ENCODE results near the gene CLSTN2. TPM values are rescaled to one million over a fixed set of nuclear protein-coding genes. Genes with fewer than 3 reads are reported as not detected.

CLSTN2 gene
- total RNA-seq, 1 donor = not detected

- Histone ChIP-seq H3K9me3 (ENCODE audit: low read depth, low read length) (no peaks in the 10 kb centered on the region), H3K4me3 (ENCODE audit: low read length) (no peak overlapping the region), H3K27me3 (ENCODE audit: insufficient read depth, low read length) (no peaks in the 10 kb centered on the region), H3K4me1 (ENCODE audit: insufficient read depth, low read length) (no peaks in the 10 kb centered on the region)
Observed at GRCh38 chr3:140365872-140366697, 431.1 kb downstream of the CLSTN2 start.

DNA sequence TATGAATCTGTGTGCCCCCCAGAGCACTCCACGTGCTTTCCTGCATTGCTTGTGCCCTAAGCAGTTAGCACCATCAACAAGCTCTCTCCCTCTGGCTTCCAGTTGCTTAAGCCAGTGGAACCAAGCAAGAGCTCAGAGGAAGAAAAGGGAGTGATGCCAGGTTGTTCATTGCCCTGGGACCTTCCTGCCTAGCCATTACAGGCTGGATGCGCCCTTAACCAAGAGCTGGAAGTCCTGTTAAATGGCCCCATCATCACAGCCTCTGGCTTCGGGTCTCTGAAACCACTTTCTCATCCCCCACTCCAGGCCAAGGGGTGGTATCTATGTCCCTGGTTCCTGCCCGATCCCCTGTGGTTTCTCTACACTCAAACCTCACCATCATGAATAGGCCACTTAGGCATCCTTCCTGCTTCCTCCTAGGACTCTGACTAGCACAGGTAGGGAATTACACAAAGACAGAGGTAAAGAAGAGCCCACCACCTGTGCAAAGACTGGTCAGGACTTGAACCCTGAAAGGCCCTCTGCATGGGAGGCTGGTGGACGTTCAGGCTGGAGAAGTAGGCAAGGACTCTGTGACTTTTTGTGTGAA, 433.3 kb downstream of the CLSTN2 start:
- no peaks in the 10 kb centered on the region for H3K9me3 ChIP-seq (ENCODE audit: low read depth, low read length)
- H3K4me3 ChIP-seq (ENCODE audit: low read length) = no peak overlapping the region
- H3K27me3 ChIP-seq (ENCODE audit: insufficient read depth, low read length) = no peaks in the 10 kb centered on the region
- H3K4me1 ChIP-seq (ENCODE audit: insufficient read depth, low read length) = no peaks in the 10 kb centered on the region

- Histone ChIP-seq H3K9me3 (ENCODE audit: low read depth, low read length) (no peaks in the 10 kb centered on the region), H3K27me3 (ENCODE audit: insufficient read depth, low read length) (no peaks in the 10 kb centered on the region), H3K4me3 (ENCODE audit: low read length) (no peak overlapping the region), H3K4me1 (ENCODE audit: insufficient read depth, low read length) (no peaks in the 10 kb centered on the region)
Observed at GRCh38 chr3:140370686-140371085, 435.7 kb downstream of the CLSTN2 start.

GRCh38 chr3:140373234-140373633, 438.2 kb downstream of the CLSTN2 start:
- no peaks in the 10 kb centered on the region for H3K9me3 ChIP-seq (ENCODE audit: low read depth, low read length)

GRCh38 chr3:140375002-140375401, 440.0 kb downstream of the CLSTN2 start:
- Histone ChIP-seq H3K4me3 (ENCODE audit: low read length) (no peak overlapping the region), H3K4me1 (ENCODE audit: insufficient read depth, low read length) (no peaks in the 10 kb centered on the region), H3K9me3 (ENCODE audit: low read depth, low read length) (no peaks in the 10 kb centered on the region), H3K27me3 (ENCODE audit: insufficient read depth, low read length) (no peaks in the 10 kb centered on the region)

More at GRCh38 chr3:140373234-140373633, 438.2 kb downstream of the CLSTN2 start:
- H3K27me3 ChIP-seq (ENCODE audit: insufficient read depth, low read length) = no peaks in the 10 kb centered on the region
- no peaks in the 10 kb centered on the region for H3K4me1 ChIP-seq (ENCODE audit: insufficient read depth, low read length)
- no peak overlapping the region for H3K4me3 ChIP-seq (ENCODE audit: low read length)

- Histone ChIP-seq H3K9me3 (ENCODE audit: low read depth, low read length) (no peaks in the 10 kb centered on the region), H3K27me3 (ENCODE audit: insufficient read depth, low read length) (no peaks in the 10 kb centered on the region), H3K4me3 (ENCODE audit: low read length) (no peak overlapping the region), H3K4me1 (ENCODE audit: insufficient read depth, low read length) (no peaks in the 10 kb centered on the region)
Observed at GRCh38 chr3:140376136-140376889, 441.3 kb downstream of the CLSTN2 start.

- no peak overlapping the region for H3K4me3 ChIP-seq (ENCODE audit: low read length)
- no peaks in the 10 kb centered on the region for H3K4me1 ChIP-seq (ENCODE audit: insufficient read depth, low read length)
- H3K27me3 ChIP-seq (ENCODE audit: insufficient read depth, low read length) = no peaks in the 10 kb centered on the region
- no peaks in the 10 kb centered on the region for H3K9me3 ChIP-seq (ENCODE audit: low read depth, low read length)
Observed at GRCh38 chr3:140377644-140378043, 442.7 kb downstream of the CLSTN2 start.

- no peaks in the 10 kb centered on the region for H3K4me1 ChIP-seq (ENCODE audit: insufficient read depth, low read length)
- H3K4me3 ChIP-seq (ENCODE audit: low read length) = no peak overlapping the region
- no peaks in the 10 kb centered on the region for H3K9me3 ChIP-seq (ENCODE audit: low read depth, low read length)
- H3K27me3 ChIP-seq (ENCODE audit: insufficient read depth, low read length) = no peaks in the 10 kb centered on the region
Observed at GRCh38 chr3:140378571-140379340, 443.8 kb downstream of the CLSTN2 start.

- no peaks in the 10 kb centered on the region for H3K9me3 ChIP-seq (ENCODE audit: low read depth, low read length)
- no peaks in the 10 kb centered on the region for H3K27me3 ChIP-seq (ENCODE audit: insufficient read depth, low read length)
- no peaks in the 10 kb centered on the region for H3K4me1 ChIP-seq (ENCODE audit: insufficient read depth, low read length)
- H3K4me3 ChIP-seq (ENCODE audit: low read length) = no peak overlapping the region
Observed at GRCh38 chr3:140384028-140384771, 449.2 kb downstream of the CLSTN2 start.

DNA sequence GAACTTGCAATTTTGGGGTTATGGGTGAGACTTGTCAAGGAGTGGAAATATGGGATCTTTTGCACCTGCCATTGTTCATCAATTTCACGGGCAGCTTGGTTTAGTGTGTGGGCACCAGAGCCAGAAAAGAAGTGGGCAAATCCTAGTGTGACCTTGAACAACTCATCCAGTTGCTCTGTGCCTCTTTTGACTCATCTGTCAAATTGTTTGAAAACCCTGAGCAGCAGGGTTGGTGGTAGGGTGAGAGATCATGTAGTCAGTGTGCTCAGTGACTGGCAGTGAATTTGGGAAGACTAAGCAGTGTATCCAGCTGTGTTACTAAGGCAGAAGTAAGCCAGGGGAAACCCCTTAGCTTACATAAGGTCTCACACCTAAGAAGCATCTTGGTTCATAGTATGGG, 449.9 kb downstream of the CLSTN2 start:
- H3K9me3 ChIP-seq (ENCODE audit: low read depth, low read length) = no peaks in the 10 kb centered on the region
- no peak overlapping the region for H3K4me3 ChIP-seq (ENCODE audit: low read length)
- no peaks in the 10 kb centered on the region for H3K27me3 ChIP-seq (ENCODE audit: insufficient read depth, low read length)
- H3K4me1 ChIP-seq (ENCODE audit: insufficient read depth, low read length) = no peaks in the 10 kb centered on the region

GRCh38 chr3:140386357-140387100, 451.5 kb downstream of the CLSTN2 start:
- Histone ChIP-seq H3K4me1 (ENCODE audit: insufficient read depth, low read length) (no peaks in the 10 kb centered on the region), H3K9me3 (ENCODE audit: low read depth, low read length) (no peaks in the 10 kb centered on the region), H3K4me3 (ENCODE audit: low read length) (no peak overlapping the region), H3K27me3 (ENCODE audit: insufficient read depth, low read length) (no peaks in the 10 kb centered on the region)

GRCh38 chr3:140387244-140387643, 452.3 kb downstream of the CLSTN2 start:
- H3K4me3 ChIP-seq (ENCODE audit: low read length) = no peak overlapping the region
- no peaks in the 10 kb centered on the region for H3K9me3 ChIP-seq (ENCODE audit: low read depth, low read length)
- no peaks in the 10 kb centered on the region for H3K27me3 ChIP-seq (ENCODE audit: insufficient read depth, low read length)
- no peaks in the 10 kb centered on the region for H3K4me1 ChIP-seq (ENCODE audit: insufficient read depth, low read length)

DNA sequence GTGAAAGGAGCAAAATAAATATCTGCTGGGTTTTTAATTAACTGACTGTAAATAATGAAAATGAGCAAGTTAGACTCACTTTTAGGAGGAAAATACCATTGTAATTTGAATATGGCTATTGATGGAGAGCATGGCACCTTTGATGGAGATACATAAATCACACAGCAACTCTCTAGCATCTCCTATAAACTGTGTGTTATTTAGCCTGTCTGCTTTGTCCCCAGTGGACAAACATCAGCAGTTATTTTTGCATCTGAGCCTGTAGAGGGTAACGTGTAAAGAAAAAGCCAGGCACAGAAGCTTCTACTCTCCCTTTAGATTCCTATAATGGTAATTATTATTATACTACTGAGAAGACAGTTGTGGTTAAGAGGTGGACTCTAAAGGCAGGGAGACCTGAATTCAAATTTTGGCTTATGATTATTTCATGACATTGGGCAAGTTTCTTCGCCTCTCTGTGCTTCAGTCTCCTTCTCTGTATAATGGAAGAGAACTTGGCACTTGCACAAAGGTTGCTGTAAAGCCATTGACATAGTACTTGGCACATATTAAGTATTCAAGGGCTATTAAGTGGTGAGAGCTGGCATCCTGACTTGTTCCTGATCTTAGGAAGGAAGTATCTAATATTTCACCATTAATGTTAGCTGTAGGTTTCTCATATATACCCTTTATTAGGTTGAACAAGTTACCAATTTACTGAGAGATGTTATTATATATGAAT, 453.4 kb downstream of the CLSTN2 start:
- no peaks in the 10 kb centered on the region for H3K27me3 ChIP-seq (ENCODE audit: insufficient read depth, low read length)
- no peak overlapping the region for H3K4me3 ChIP-seq (ENCODE audit: low read length)
- H3K9me3 ChIP-seq (ENCODE audit: low read depth, low read length) = no peaks in the 10 kb centered on the region
- no peaks in the 10 kb centered on the region for H3K4me1 ChIP-seq (ENCODE audit: insufficient read depth, low read length)
